ENCODE measurements around the gene CBY3. TPM values are rescaled to one million over a fixed set of nuclear protein-coding genes. Genes with fewer than 3 reads are reported as not detected.

CBY3 gene
- total and polyA plus RNA-seq, 2 of the 13 experiments (the other 11 are each of a cell fraction or from before 2014, with no cell fraction given) = not detected

DNA sequence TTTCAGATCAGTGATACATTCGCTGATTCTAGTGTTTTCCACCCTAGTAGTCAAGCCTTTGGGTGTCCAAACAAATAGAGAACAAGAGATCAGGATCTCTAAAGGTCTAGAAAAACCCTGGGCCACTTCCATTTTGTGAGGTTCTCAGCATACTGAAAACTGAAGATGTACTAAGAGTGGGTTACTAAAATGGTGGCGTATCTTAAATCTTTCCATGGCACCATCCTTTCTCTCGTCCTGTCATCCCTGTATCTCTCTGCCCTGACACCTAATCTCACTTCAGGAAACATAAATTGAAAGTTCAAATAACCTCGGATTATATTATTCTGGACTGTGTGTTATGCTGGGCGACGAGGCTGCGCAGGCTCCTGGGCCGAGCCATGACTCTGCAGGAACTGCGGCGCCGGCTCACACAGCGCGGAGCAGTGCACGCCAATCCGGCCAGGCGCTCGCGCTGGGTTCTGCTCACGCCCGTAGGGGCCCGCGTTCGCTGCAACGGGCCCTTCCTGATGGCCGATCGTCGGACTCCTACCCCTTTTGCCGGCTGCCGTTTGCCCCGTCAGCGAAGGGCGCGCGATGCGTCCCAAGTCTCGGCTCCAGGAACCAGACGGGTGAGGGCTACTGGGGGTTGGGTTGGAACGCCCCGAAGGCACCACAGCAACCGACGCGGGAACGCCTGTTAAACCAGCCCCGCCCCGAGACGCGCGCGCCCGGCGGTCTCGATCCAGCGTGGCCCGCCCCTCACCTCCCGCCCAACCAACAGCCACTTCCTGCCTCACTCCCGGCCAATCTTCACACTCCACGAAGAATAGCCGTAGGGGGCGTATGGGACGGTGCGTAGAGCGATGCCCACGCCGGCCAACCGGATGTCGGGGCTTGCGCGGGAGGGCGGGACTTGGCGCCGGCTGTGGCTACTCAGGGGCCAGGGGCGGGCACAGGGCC is 17.4 kb upstream of the CBY3 start (continued):
- no peak for TF ChIP-seq GRHL1 (CRISPR knock-in tag; conservative IDR thresholded peaks at IDR 0.05)
- TF ChIP-seq ZNF879 (CRISPR knock-in tag; IDR thresholded peaks at IDR 0.05) = no peak
- TF ChIP-seq, protein P1, sequence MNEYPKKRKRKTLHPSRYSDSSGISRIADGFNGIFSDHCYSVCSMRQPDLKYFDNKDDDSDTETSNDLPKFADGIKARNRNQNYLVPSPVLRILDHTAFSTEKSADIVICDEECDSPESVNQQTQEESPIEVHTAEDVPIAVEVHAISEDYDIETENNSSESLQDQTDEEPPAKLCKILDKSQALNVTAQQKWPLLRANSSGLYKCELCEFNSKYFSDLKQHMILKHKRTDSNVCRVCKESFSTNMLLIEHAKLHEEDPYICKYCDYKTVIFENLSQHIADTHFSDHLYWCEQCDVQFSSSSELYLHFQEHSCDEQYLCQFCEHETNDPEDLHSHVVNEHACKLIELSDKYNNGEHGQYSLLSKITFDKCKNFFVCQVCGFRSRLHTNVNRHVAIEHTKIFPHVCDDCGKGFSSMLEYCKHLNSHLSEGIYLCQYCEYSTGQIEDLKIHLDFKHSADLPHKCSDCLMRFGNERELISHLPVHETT (CRISPR knock-in tag; conservative IDR thresholded peaks at IDR 0.05) = no peak; the same call in 1 of the 2 replicates
- no peak for TF ChIP-seq JUN (CRISPR knock-in tag; IDR thresholded peaks at IDR 0.05)
- TF ChIP-seq, protein P2, sequence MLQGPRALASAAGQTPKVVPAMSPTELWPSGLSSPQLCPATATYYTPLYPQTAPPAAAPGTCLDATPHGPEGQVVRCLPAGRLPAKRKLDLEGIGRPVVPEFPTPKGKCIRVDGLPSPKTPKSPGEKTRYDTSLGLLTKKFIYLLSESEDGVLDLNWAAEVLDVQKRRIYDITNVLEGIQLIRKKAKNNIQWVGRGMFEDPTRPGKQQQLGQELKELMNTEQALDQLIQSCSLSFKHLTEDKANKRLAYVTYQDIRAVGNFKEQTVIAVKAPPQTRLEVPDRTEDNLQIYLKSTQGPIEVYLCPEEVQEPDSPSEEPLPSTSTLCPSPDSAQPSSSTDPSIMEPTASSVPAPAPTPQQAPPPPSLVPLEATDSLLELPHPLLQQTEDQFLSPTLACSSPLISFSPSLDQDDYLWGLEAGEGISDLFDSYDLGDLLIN (CRISPR knock-in tag; IDR thresholded peaks at IDR 0.05; ENCODE audit: borderline replicate concordance) = no peak
- TF ChIP-seq, protein P3, sequence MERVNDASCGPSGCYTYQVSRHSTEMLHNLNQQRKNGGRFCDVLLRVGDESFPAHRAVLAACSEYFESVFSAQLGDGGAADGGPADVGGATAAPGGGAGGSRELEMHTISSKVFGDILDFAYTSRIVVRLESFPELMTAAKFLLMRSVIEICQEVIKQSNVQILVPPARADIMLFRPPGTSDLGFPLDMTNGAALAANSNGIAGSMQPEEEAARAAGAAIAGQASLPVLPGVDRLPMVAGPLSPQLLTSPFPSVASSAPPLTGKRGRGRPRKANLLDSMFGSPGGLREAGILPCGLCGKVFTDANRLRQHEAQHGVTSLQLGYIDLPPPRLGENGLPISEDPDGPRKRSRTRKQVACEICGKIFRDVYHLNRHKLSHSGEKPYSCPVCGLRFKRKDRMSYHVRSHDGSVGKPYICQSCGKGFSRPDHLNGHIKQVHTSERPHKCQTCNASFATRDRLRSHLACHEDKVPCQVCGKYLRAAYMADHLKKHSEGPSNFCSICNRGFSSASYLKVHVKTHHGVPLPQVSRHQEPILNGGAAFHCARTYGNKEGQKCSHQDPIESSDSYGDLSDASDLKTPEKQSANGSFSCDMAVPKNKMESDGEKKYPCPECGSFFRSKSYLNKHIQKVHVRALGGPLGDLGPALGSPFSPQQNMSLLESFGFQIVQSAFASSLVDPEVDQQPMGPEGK (CRISPR knock-in tag; IDR thresholded peaks at IDR 0.05) = peak; percentile 62
- no peak for TF ChIP-seq ZEB1 (IDR thresholded peaks at IDR 0.05; ENCODE audit: insufficient replicate concordance, low read depth)

All from HepG2 (cell line).